ENCODE data around the gene OR2M3.

OR2M3 gene

GRCh38 chr1:248196965-248197364 lies at the start of gene OR2M3:
Gene OR2M3, plus strand, starts transcription at chr1:248197265. Its CDS starts 5,803 bp downstream, at chr1:248203068.
- no peaks in the 10 kb centered on the region for H3K27me3 Mint-ChIP-seq
- ATAC-seq (ENCODE audit: low read depth) (no peak), DNase-seq (ENCODE audit: low spot score in 2 of 2) (no peak)
- H3K36me3 Mint-ChIP-seq, result no peaks in the 10 kb centered on the region
- no peak within 1 kb of the TSS for H3K27ac Mint-ChIP-seq
- H3K9me3 Mint-ChIP-seq, result peaks cover 7% of the 10 kb centered on the region
- H3K4me3 Mint-ChIP-seq, result no peak within 1 kb of the TSS
- no peaks in the 10 kb centered on the region for H3K4me1 Mint-ChIP-seq

GRCh38 chr1:248152056-248152827 lies 44.8 kb upstream of the OR2M3 start:
- ATAC-seq (ENCODE audit: low read depth) (no peak), DNase-seq (ENCODE audit: low spot score in 2 of 2) (no peak)
- Mint-ChIP-seq H3K4me3 (no peak overlapping the region), H3K27ac (no peak overlapping the region), H3K4me1 (peaks cover 2% of the 10 kb centered on the region), H3K36me3 (no peaks in the 10 kb centered on the region), H3K9me3 (peaks cover 7% of the 10 kb centered on the region), H3K27me3 (no peaks in the 10 kb centered on the region)

GRCh38 chr1:248155927-248156326 lies 41.1 kb upstream of the OR2M3 start:
- Mint-ChIP-seq H3K27me3 (no peaks in the 10 kb centered on the region), H3K4me1 (no peaks in the 10 kb centered on the region)
- no peak for ATAC-seq (ENCODE audit: low read depth)

GRCh38 chr1:248158758-248159157 lies 38.3 kb upstream of the OR2M3 start:
- DNase-seq (ENCODE audit: low spot score in 2 of 2) (no peak), ATAC-seq (ENCODE audit: low read depth) (no peak)
- no peaks in the 10 kb centered on the region for H3K27me3 Mint-ChIP-seq
- no peak overlapping the region for H3K27ac Mint-ChIP-seq
- H3K4me3 Mint-ChIP-seq, result no peak overlapping the region
- H3K9me3 Mint-ChIP-seq, result no peaks in the 10 kb centered on the region
- H3K36me3 Mint-ChIP-seq, result no peaks in the 10 kb centered on the region
- no peaks in the 10 kb centered on the region for H3K4me1 Mint-ChIP-seq

More at GRCh38 chr1:248155927-248156326, 41.1 kb upstream of the OR2M3 start:
- DNase-seq (ENCODE audit: low spot score in 2 of 2), result no peak
- Mint-ChIP-seq H3K27ac (no peak overlapping the region), H3K9me3 (no peaks in the 10 kb centered on the region), H3K36me3 (no peaks in the 10 kb centered on the region), H3K4me3 (no peak overlapping the region)

- Mint-ChIP-seq H3K9me3 (peaks cover 1% of the 10 kb centered on the region), H3K4me3 (no peak overlapping the region), H3K36me3 (no peaks in the 10 kb centered on the region), H3K27ac (no peak overlapping the region), H3K27me3 (no peaks in the 10 kb centered on the region), H3K4me1 (no peaks in the 10 kb centered on the region)
- DNase-seq (ENCODE audit: low spot score in 2 of 2), result no peak
- no peak for ATAC-seq (ENCODE audit: low read depth)
Measured at GRCh38 chr1:248164031-248164430, 33.0 kb upstream of the OR2M3 start.

GRCh38 chr1:248165186-248165585 lies 31.9 kb upstream of the OR2M3 start:
- H3K4me3 Mint-ChIP-seq, result no peak overlapping the region
- peaks cover 1% of the 10 kb centered on the region for H3K9me3 Mint-ChIP-seq
- H3K4me1 Mint-ChIP-seq, result no peaks in the 10 kb centered on the region
- H3K27ac Mint-ChIP-seq, result no peak overlapping the region
- DNase-seq (ENCODE audit: low spot score in 2 of 2), result no peak
- no peaks in the 10 kb centered on the region for H3K36me3 Mint-ChIP-seq
- ATAC-seq (ENCODE audit: low read depth), result no peak
- no peaks in the 10 kb centered on the region for H3K27me3 Mint-ChIP-seq

- Mint-ChIP-seq H3K36me3 (no peaks in the 10 kb centered on the region), H3K4me3 (no peak within 1 kb of the TSS), H3K9me3 (no peaks in the 10 kb centered on the region), H3K27me3 (no peaks in the 10 kb centered on the region), H3K4me1 (no peaks in the 10 kb centered on the region), H3K27ac (no peak within 1 kb of the TSS)
- no peak for DNase-seq (ENCODE audit: low spot score in 2 of 2)
- no peak for ATAC-seq (ENCODE audit: low read depth)
Measured at GRCh38 chr1:248174521-248174920, 22.5 kb upstream of the OR2M3 start, which contains the start of gene OR2M2. Gene OR2M2, plus strand, starts transcription at chr1:248174821. Its CDS starts 5,165 bp downstream, at chr1:248179986.

GRCh38 chr1:248183996-248184395 lies 13.1 kb upstream of the OR2M3 start:
- DNase-seq (ENCODE audit: low spot score in 2 of 2) (no peak), ATAC-seq (ENCODE audit: low read depth) (no peak)
- no peaks in the 10 kb centered on the region for H3K4me1 Mint-ChIP-seq
- H3K27ac Mint-ChIP-seq, result no peak overlapping the region
- peaks cover 5% of the 10 kb centered on the region for H3K9me3 Mint-ChIP-seq
- peaks cover 9% of the 10 kb centered on the region for H3K27me3 Mint-ChIP-seq
- H3K36me3 Mint-ChIP-seq, result no peaks in the 10 kb centered on the region
- H3K4me3 Mint-ChIP-seq, result no peak overlapping the region

- Mint-ChIP-seq H3K9me3 (peaks cover 5% of the 10 kb centered on the region), H3K36me3 (no peaks in the 10 kb centered on the region), H3K4me3 (no peak overlapping the region), H3K4me1 (no peaks in the 10 kb centered on the region), H3K27me3 (peaks cover 9% of the 10 kb centered on the region), H3K27ac (no peak overlapping the region)
- DNase-seq (ENCODE audit: low spot score in 2 of 2) (no peak), ATAC-seq (ENCODE audit: low read depth) (no peak)
Measured at GRCh38 chr1:248187363-248187762, 9.7 kb upstream of the OR2M3 start.

- H3K27me3 Mint-ChIP-seq, result peaks cover 9% of the 10 kb centered on the region
- H3K36me3 Mint-ChIP-seq, result no peaks in the 10 kb centered on the region
- ATAC-seq (ENCODE audit: low read depth) (no peak), DNase-seq (ENCODE audit: low spot score in 2 of 2) (no peak)
- H3K9me3 Mint-ChIP-seq, result peaks cover 7% of the 10 kb centered on the region
- H3K4me3 Mint-ChIP-seq, result no peak overlapping the region
- H3K4me1 Mint-ChIP-seq, result no peaks in the 10 kb centered on the region
- no peak overlapping the region for H3K27ac Mint-ChIP-seq
Measured at GRCh38 chr1:248189026-248189425, 8.0 kb upstream of the OR2M3 start.

GRCh38 chr1:248194117-248194516 lies 2.9 kb upstream of the OR2M3 start:
- Mint-ChIP-seq H3K27ac (no peak overlapping the region), H3K27me3 (no peaks in the 10 kb centered on the region), H3K9me3 (peaks cover 10% of the 10 kb centered on the region), H3K4me3 (no peak overlapping the region), H3K4me1 (no peaks in the 10 kb centered on the region), H3K36me3 (no peaks in the 10 kb centered on the region)
- no peak for DNase-seq (ENCODE audit: low spot score in 2 of 2)
- ATAC-seq (ENCODE audit: low read depth), result no peak

GRCh38 chr1:248215880-248216279 lies 18.8 kb downstream of the OR2M3 start:
- ATAC-seq (ENCODE audit: low read depth) (no peak), DNase-seq (ENCODE audit: low spot score in 2 of 2) (no peak)
- Mint-ChIP-seq H3K27me3 (no peaks in the 10 kb centered on the region), H3K36me3 (no peaks in the 10 kb centered on the region), H3K27ac (no peak overlapping the region), H3K4me3 (no peak overlapping the region), H3K4me1 (no peaks in the 10 kb centered on the region), H3K9me3 (peaks cover 5% of the 10 kb centered on the region)

GRCh38 chr1:248225537-248225936 lies 28.5 kb downstream of the OR2M3 start:
- peaks cover 3% of the 10 kb centered on the region for H3K27me3 Mint-ChIP-seq
- no peak for DNase-seq (ENCODE audit: low spot score in 2 of 2)
- H3K4me3 Mint-ChIP-seq, result no peak overlapping the region
- no peaks in the 10 kb centered on the region for H3K4me1 Mint-ChIP-seq
- H3K9me3 Mint-ChIP-seq, result peaks cover 8% of the 10 kb centered on the region
- ATAC-seq (ENCODE audit: low read depth), result no peak
- no peak overlapping the region for H3K27ac Mint-ChIP-seq
- H3K36me3 Mint-ChIP-seq, result no peaks in the 10 kb centered on the region

- Mint-ChIP-seq H3K27ac (no peak overlapping the region), H3K9me3 (peaks cover 6% of the 10 kb centered on the region), H3K4me3 (no peak overlapping the region), H3K27me3 (peaks cover 5% of the 10 kb centered on the region), H3K36me3 (no peaks in the 10 kb centered on the region), H3K4me1 (no peaks in the 10 kb centered on the region)
- ATAC-seq (ENCODE audit: low read depth) (no peak), DNase-seq (ENCODE audit: low spot score in 2 of 2) (no peak)
Measured at GRCh38 chr1:248229360-248229908, 32.4 kb downstream of the OR2M3 start.

GRCh38 chr1:248231117-248231516 lies 34.1 kb downstream of the OR2M3 start, which contains the start of gene OR2M4:
Gene OR2M4, plus strand, starts transcription at chr1:248231417. Its CDS starts 7,512 bp downstream, at chr1:248238929.
- H3K36me3 Mint-ChIP-seq, result no peaks in the 10 kb centered on the region
- peaks cover 8% of the 10 kb centered on the region for H3K27me3 Mint-ChIP-seq
- H3K9me3 Mint-ChIP-seq, result peaks cover 6% of the 10 kb centered on the region
- H3K4me1 Mint-ChIP-seq, result no peaks in the 10 kb centered on the region
- DNase-seq (ENCODE audit: low spot score in 2 of 2), result no peak
- no peak within 1 kb of the TSS for H3K27ac Mint-ChIP-seq
- H3K4me3 Mint-ChIP-seq, result no peak within 1 kb of the TSS
- ATAC-seq (ENCODE audit: low read depth), result no peak

Measured in memory B cell (primary cell).